GM23338 (cell line): Measurements from ENCODE around the gene AGBL4. TPM values are rescaled to one million over a fixed set of nuclear protein-coding genes. Genes with fewer than 3 reads are reported as not detected.

Experiments used
- ATAC-seq: fragments of 200-7000 bp; cut with Tn5 transposase; 3 replicates; pipeline ENCODE4 v1.9.1; 2020
- DNase-seq: peaks from one replicate; pipeline ENCODE4 v3.0.0-alpha.2; 2015; ENCODE audit warnings: low spot score
- H2AFZ ChIP-seq: fragments of 200-600 bp; sonication (generic); 2 replicates; pipeline ENCODE4 v1.8.0; 2016; ENCODE audit warnings: antibody characterized with exemption, mild to moderate bottlenecking, moderate library complexity
- H3F3A ChIP-seq: fragments of 200-600 bp; sonication (generic); replicated peaks from 2 replicates; pipeline ENCODE4 v1.8.0; 2017; ENCODE audit warnings: antibody characterized with exemption, mixed run types, low read depth
- H3K27ac ChIP-seq: fragments of 200-600 bp; sonication (generic); 2 replicates; pipeline ENCODE4 v1.6.1; 2016; ENCODE audit warnings: low read depth
- H3K27me3 ChIP-seq: fragments of 200-600 bp; sonication (generic); 2 replicates; pipeline ENCODE4 v1.8.0; 2016; ENCODE audit warnings: mild to moderate bottlenecking, mixed run types, moderate library complexity; ENCODE audit not compliant: insufficient read depth
- H3K36me3 ChIP-seq: fragments of 200-600 bp; sonication (generic); 2 replicates; pipeline ENCODE4 v1.8.0; 2016; ENCODE audit warnings: mild to moderate bottlenecking; ENCODE audit not compliant: insufficient read depth
- H3K4me1 ChIP-seq: fragments of 200-600 bp; sonication (generic); 2 replicates; pipeline ENCODE4 v1.8.0; 2016; ENCODE audit warnings: mild to moderate bottlenecking, moderate library complexity; ENCODE audit not compliant: insufficient read depth
- H3K4me2 ChIP-seq: fragments of 200-600 bp; sonication (generic); 2 replicates; pipeline ENCODE4 v1.7.1; 2017; ENCODE audit warnings: mixed run types
- H3K4me3 ChIP-seq: fragments of 200-600 bp; sonication (generic); 2 replicates; pipeline ENCODE4 v1.6.1; 2016; ENCODE audit warnings: mixed run types
- H3K79me2 ChIP-seq: fragments of 200-600 bp; sonication (generic); replicated peaks from 2 replicates; pipeline ENCODE4 v1.8.0; 2017; ENCODE audit warnings: mild to moderate bottlenecking; ENCODE audit not compliant: insufficient read depth
- H3K9me2 ChIP-seq: fragments of 200-600 bp; sonication (generic); 2 replicates; pipeline ENCODE4 v1.8.0; 2017; ENCODE audit not compliant: insufficient read depth
- H4K20me1 ChIP-seq: fragments of 200-600 bp; sonication (generic); replicated peaks from 2 replicates; pipeline ENCODE4 v1.8.0; 2017; ENCODE audit warnings: mild to moderate bottlenecking; ENCODE audit not compliant: insufficient read depth
- H3K27ac Mint-ChIP-seq: 2 replicates; pipeline ENCODE4 v1.8.0; 2020; ENCODE audit warnings: inconsistent platforms, mild to moderate bottlenecking, moderate library complexity, mixed read lengths
- H3K27me3 Mint-ChIP-seq: 3 replicates; pipeline ENCODE4 v1.8.0; 2022; ENCODE audit warnings: low read depth, mild to moderate bottlenecking, moderate library complexity, mixed read lengths, inconsistent platforms; ENCODE audit not compliant: insufficient read depth, poor library complexity
- H3K36me3 Mint-ChIP-seq: 3 replicates; pipeline ENCODE4 v1.8.0; 2021; ENCODE audit warnings: low read depth, mild to moderate bottlenecking, inconsistent platforms, moderate library complexity, mixed read lengths
- H3K4me1 Mint-ChIP-seq: 3 replicates; pipeline ENCODE4 v1.8.0; 2020; ENCODE audit warnings: mild to moderate bottlenecking, inconsistent platforms, mixed read lengths
- H3K4me3 Mint-ChIP-seq: 3 replicates; pipeline ENCODE4 v1.8.0; 2021; ENCODE audit warnings: moderate library complexity, mild to moderate bottlenecking, inconsistent platforms, mixed read lengths
- H3K9me3 Mint-ChIP-seq: 3 replicates; pipeline ENCODE4 v1.8.0; 2020; ENCODE audit warnings: moderate library complexity, mild to moderate bottlenecking, inconsistent platforms, mixed read lengths
- ETS1 ChIP-seq: IDR thresholded peaks from 2 replicates; pipeline ENCODE4 v1.6.1; 2016; ENCODE audit warnings: antibody characterized with exemption
- EZH2 ChIP-seq: fragments of 200-600 bp; sonication (generic); IDR thresholded peaks from one replicate; pipeline ENCODE4 v1.8.0; 2017; ENCODE audit warnings: antibody characterized with exemption, mild to moderate bottlenecking, low read depth; ENCODE audit not compliant: unreplicated experiment
- JUNB ChIP-seq: IDR thresholded peaks from one replicate; pipeline ENCODE4 v1.6.1; 2016; ENCODE audit warnings: antibody characterized with exemption; ENCODE audit not compliant: unreplicated experiment
- NANOG ChIP-seq: IDR thresholded peaks from 2 replicates; pipeline ENCODE4 v1.6.1; 2016; ENCODE audit warnings: antibody characterized with exemption, borderline replicate concordance
- POLR2AphosphoS5 ChIP-seq: IDR thresholded peaks from 2 replicates; pipeline ENCODE4 v1.6.1; 2016; ENCODE audit warnings: antibody characterized with exemption, low read depth
- STAT1 ChIP-seq: IDR thresholded peaks from one replicate; pipeline ENCODE4 v1.6.1; 2016; ENCODE audit warnings: antibody characterized with exemption; ENCODE audit not compliant: unreplicated experiment
- ZNF331 ChIP-seq: fragments of 250-450 bp; sonication (Bioruptor Pico); IDR thresholded peaks from 2 replicates; pipeline ENCODE4 v1.5.0; 2020; ENCODE audit warnings: low read depth, mild to moderate bottlenecking, moderate library complexity
- ZNF462 ChIP-seq: fragments of 250-450 bp; sonication (Bioruptor Pico); IDR thresholded peaks from 2 replicates; pipeline ENCODE4 v1.5.0; 2020; ENCODE audit warnings: mild to moderate bottlenecking, moderate library complexity
- polyA plus RNA-seq: library from polyadenylated mRNA; unstranded; fragments of >200 nt; fragmentation: Nextera tagmentation; extraction: Ambion mirVana; gene quantifications from 2 replicates; pipeline ENCODE4 v1.2.1, GENCODE V29; 2016
- total RNA-seq: library from RNA; depleted of rRNA; stranded (reverse); fragments of >200 nt; shearing (Covaris generic); gene quantifications from 2 replicates; pipeline ENCODE4 v1.2.3, GENCODE V29; 2014

The AGBL4 gene
- total and polyA plus RNA-seq, 2 experiments from 2014 or later = 0.91 to 1.5 TPM

GRCh38 chr1:49160677-49161076 is 863.1 kb downstream of the AGBL4 start (continued):
- TF ChIP-seq ZNF462 (CRISPR knock-in tag) = no peak
- TF ChIP-seq POLR2AphosphoS5 = no peak
- no peak for TF ChIP-seq JUNB

GRCh38 chr1:49136738-49137251 is 887.0 kb downstream of the AGBL4 start:
- no peak for DNase-seq
- no peak overlapping the region for H3K27ac ChIP-seq
- Mint-ChIP-seq H3K4me1 (no peaks in the 10 kb centered on the region), H3K9me3 (peaks cover 84% of the 10 kb centered on the region), H3K36me3 (peaks cover 13% of the 10 kb centered on the region; the same call in 2 of the 3 replicates), H3K4me3 (no peak overlapping the region), H3K27me3 (no peaks in the 10 kb centered on the region), H3K27ac (no peak overlapping the region)
- no peak overlapping the region for H3K4me2 ChIP-seq
- H3K4me3 ChIP-seq = no peak overlapping the region
- no peaks in the 10 kb centered on the region for H4K20me1 ChIP-seq
- ATAC-seq = no peak
- no peak overlapping the region for H2AFZ ChIP-seq
- H3K9me2 ChIP-seq = no peaks in the 10 kb centered on the region
- peaks cover 15% of the 10 kb centered on the region; the same call in 1 of the 2 replicates for H3K36me3 ChIP-seq
- no peaks in the 10 kb centered on the region for H3K4me1 ChIP-seq
- no peaks in the 10 kb centered on the region for H3K79me2 ChIP-seq
- H3K27me3 ChIP-seq = no peaks in the 10 kb centered on the region
- H3F3A ChIP-seq = no peaks in the 10 kb centered on the region
- no peak for TF ChIP-seq ZNF462 (CRISPR knock-in tag)
- TF ChIP-seq JUNB = no peak
- TF ChIP-seq NANOG = no peak
- no peak for TF ChIP-seq ETS1
- no peak for TF ChIP-seq EZH2
- no peak for TF ChIP-seq POLR2AphosphoS5
- TF ChIP-seq ZNF331 (CRISPR knock-in tag) = no peak
- TF ChIP-seq STAT1 = no peak
